Renal cortex interstitium (tissue), 3 donors: Measurements from ENCODE around the gene ZNF276. TPM values are rescaled to one million over a fixed set of nuclear protein-coding genes. Genes with fewer than 3 reads are reported as not detected.

Experiments
- polyA plus RNA-seq, 3 donors: library from polyadenylated mRNA; unstranded; fragments of 120-200 nt; gene quantifications; one replicate each; pipeline ENCODE4 v1.2.1, GENCODE V29; 2013; ENCODE audit not compliant: insufficient read length in 3 of 3

The ZNF276 gene
- polyA plus RNA-seq, 3 donors, result 24.3 to 34.7 (median 29.5) TPM

Other genes with a start within 250 kb of the ZNF276 start
- 100 to 1,000 TPM in 2 of 3 donors, 10 to 100 TPM in 1; 98.3 to 127 (median 111) TPM for gene ANKRD11, start 231.0 kb upstream of the ZNF276 start, polyA plus RNA-seq
- gene SPG7, start 213.1 kb upstream of the ZNF276 start, polyA plus RNA-seq, result 100 to 1,000 TPM in 1 of 3 donors, 10 to 100 TPM in 2; 92.6 to 132 (median 98.7) TPM
- 1,000 to 10,000 TPM; 1,503 to 2,429 (median 2,392) TPM for gene RPL13, start 160.9 kb upstream of the ZNF276 start, polyA plus RNA-seq
- gene CPNE7, start 145.8 kb upstream of the ZNF276 start, polyA plus RNA-seq, result 1 to 10 TPM; 6.6 to 7.7 (median 6.8) TPM
- 10 to 100 TPM; 28.6 to 62.6 (median 43.9) TPM for gene DPEP1, start 107.9 kb upstream of the ZNF276 start, polyA plus RNA-seq
- 10 to 100 TPM; 60.4 to 83.1 (median 79.7) TPM for gene CHMP1A, start 63.8 kb upstream of the ZNF276 start, polyA plus RNA-seq
- gene SPATA33, start 63.7 kb upstream of the ZNF276 start, polyA plus RNA-seq, result 10 to 100 TPM; 16.5 to 17.2 (median 16.6) TPM
- gene CDK10, start 34.8 kb upstream of the ZNF276 start, polyA plus RNA-seq, result 100 to 1,000 TPM in 2 of 3 donors, 10 to 100 TPM in 1; 90.3 to 167 (median 127) TPM
- gene SPATA2L, start 19.8 kb upstream of the ZNF276 start, polyA plus RNA-seq, result 10 to 100 TPM in 1 of 3 donors, 1 to 10 TPM in 2; 5.2 to 11.2 (median 8.2) TPM
- gene VPS9D1, start 639 bp upstream of the ZNF276 start, polyA plus RNA-seq, result 10 to 100 TPM; 10.2 to 16.5 (median 13.1) TPM
- gene FANCA, start 95.1 kb downstream of the ZNF276 start, polyA plus RNA-seq, result 10 to 100 TPM; 26.0 to 41.3 (median 35.3) TPM
- 10 to 100 TPM; 10.4 to 19.5 (median 12.2) TPM for gene SPIRE2, start 106.9 kb downstream of the ZNF276 start, polyA plus RNA-seq
- 100 to 1,000 TPM; 131 to 182 (median 148) TPM for gene TCF25, start 152.1 kb downstream of the ZNF276 start, polyA plus RNA-seq
- 1 to 10 TPM; 2.9 to 6.3 (median 3.5) TPM for gene MC1R, start 197.3 kb downstream of the ZNF276 start, polyA plus RNA-seq
- gene TUBB3, start 201.8 kb downstream of the ZNF276 start, polyA plus RNA-seq, result 10 to 100 TPM in 2 of 3 donors, 1 to 10 TPM in 1; 7.7 to 18.7 (median 10.2) TPM
- gene DEF8, start 227.2 kb downstream of the ZNF276 start, polyA plus RNA-seq, result 10 to 100 TPM; 32.5 to 52.7 (median 46.0) TPM